Activated T-helper 1 cell treated with Interleukin-2 at 50 U/mL for 16 hours (primary cell): ENCODE data around the gene APOB.

ENCODE experiments used
- DNase-seq: peaks from one replicate; pipeline ENCODE4 v3.0.0-alpha.2; 2020; ENCODE audit warnings: low read depth

Gene APOB

GRCh38 chr2:21002814-21003192 lies 41.1 kb downstream of the APOB start:
- DNase-seq, result no peak

GRCh38 chr2:21001988-21002813 lies 41.7 kb downstream of the APOB start:
- no peak for DNase-seq

GRCh38 chr2:21001225-21001946 lies 42.5 kb downstream of the APOB start:
- DNase-seq, result no peak

GRCh38 chr2:20999906-21000645 lies 43.8 kb downstream of the APOB start:
- no peak for DNase-seq

GRCh38 chr2:20998972-20999905 lies 44.6 kb downstream of the APOB start:
- no peak for DNase-seq

GRCh38 chr2:20997953-20998722 lies 45.7 kb downstream of the APOB start:
- no peak for DNase-seq

- no peak for DNase-seq
Observed at GRCh38 chr2:20994130-20994529, 49.7 kb downstream of the APOB start.

GRCh38 chr2:20992201-20992711 lies 51.6 kb downstream of the APOB start:
- no peak for DNase-seq

GRCh38 chr2:20990442-20991430 lies 53.1 kb downstream of the APOB start:
- no peak for DNase-seq

GRCh38 chr2:20989404-20989803 lies 54.5 kb downstream of the APOB start:
- DNase-seq, result no peak

- no peak for DNase-seq
Observed at GRCh38 chr2:20988905-20989304, 55.0 kb downstream of the APOB start.

GRCh38 chr2:20986024-20986939 lies 57.6 kb downstream of the APOB start:
- DNase-seq, result no peak

GRCh38 chr2:20985062-20985461 lies 58.8 kb downstream of the APOB start:
- DNase-seq, result no peak

GRCh38 chr2:20984408-20984807 lies 59.5 kb downstream of the APOB start:
- DNase-seq, result no peak

GRCh38 chr2:20983844-20984243 lies 60.0 kb downstream of the APOB start:
- no peak for DNase-seq

GRCh38 chr2:20982861-20983260 lies 61.0 kb downstream of the APOB start:
- no peak for DNase-seq

- DNase-seq, result no peak
Observed at GRCh38 chr2:20977520-20978180, 66.2 kb downstream of the APOB start.

- DNase-seq, result no peak
Observed at GRCh38 chr2:20976527-20976926, 67.3 kb downstream of the APOB start.
